Aorta (tissue), 5 donors: ENCODE measurements around the gene PDE4D. TPM values are rescaled to one million over a fixed set of nuclear protein-coding genes. Genes with fewer than 3 reads are reported as not detected.

ENCODE experiments used
- ATAC-seq: fragments of 200-7000 bp; cut with Tn5 transposase; one replicate; pipeline ENCODE4 v1.9.1; 2022; ENCODE audit warnings: moderate library complexity; ENCODE audit not compliant: low FRiP score
- DNase-seq, 2 donors: peaks; one replicate each; pipeline ENCODE4 v3.0.0-alpha.2; 2020
- H3K27ac ChIP-seq, 2 donors: one replicate each; pipeline ENCODE4 v1.5.1; 2013; ENCODE audit warnings: low read length in 2 of 2, mild to moderate bottlenecking in 2 of 2, moderate library complexity in 2 of 2, control low read depth in 1 of 2, inconsistent platforms in 1 of 2, low read depth in 1 of 2
- H3K27me3 ChIP-seq, 2 donors: one replicate each; pipeline ENCODE4 v1.6.1; 2013; ENCODE audit warnings: control low read depth in 1 of 2, low read length in 1 of 2, mild to moderate bottlenecking in 1 of 2, moderate library complexity in 1 of 2; ENCODE audit not compliant: insufficient read depth in 2 of 2, control insufficient read depth in 1 of 2
- H3K36me3 ChIP-seq, 2 donors: one replicate each; pipeline ENCODE4 v1.6.1; 2013; ENCODE audit warnings: control low read depth in 1 of 2, low read length in 1 of 2, mild to moderate bottlenecking in 1 of 2; ENCODE audit not compliant: insufficient read depth in 2 of 2, control insufficient read depth in 1 of 2
- H3K4me1 ChIP-seq, 2 donors: one replicate each; pipeline ENCODE4 v1.6.1; 2013; ENCODE audit warnings: low read length in 2 of 2, control low read depth in 1 of 2, mild to moderate bottlenecking in 1 of 2, moderate library complexity in 1 of 2; ENCODE audit not compliant: insufficient read depth in 2 of 2, control insufficient read depth in 1 of 2
- H3K4me3 ChIP-seq, 2 donors: one replicate each; pipeline ENCODE4 v1.5.1; 2013; ENCODE audit warnings: low read length in 2 of 2, control low read depth in 1 of 2, mild to moderate bottlenecking in 1 of 2
- H3K9me3 ChIP-seq: one replicate; pipeline ENCODE4 v1.6.1; 2013; ENCODE audit warnings: mild to moderate bottlenecking, low read length; ENCODE audit not compliant: control insufficient read depth
- WGBS, 2 donors: extraction: QIAGEN DNeasy Blood & Tissue Kit; methylation state at CpG; one replicate each; pipeline ENCODE4 v1.1.7; 2013; 5-methylcytosine and 5-hydroxymethylcytosine counted together
- intact Hi-C, 2 donors: fragments of 100-400 bp; cut with DNase I; formaldehyde crosslinking; loops; one replicate each; pipeline versions ENCODE4 v1.14.2 to v1.15.0; 2022
- polyA plus RNA-seq, 2 donors: library from polyadenylated mRNA; stranded (reverse); fragments of 200-250 nt; gene quantifications; one replicate each; pipeline ENCODE4 v1.2.3, GENCODE V29; 2013
- total RNA-seq, 2 donors: library from RNA; stranded (reverse); fragmentation: NEBNext Ultra II Directional; extraction: Animal tissue kit (Norgen Biotek cat#: 25700); gene quantifications; one replicate each; pipeline ENCODE4 v1.2.1, GENCODE V29; 2021
- donor health status: healthy with polysubstance abuse.
- donor health status: Bipolar disorder and iron deficiency.
- donor health status: DM: no; HTN: no; CAD: no.
- donor health status: DM: no; HTN: no; CAD: no.
- donor health status: DM: yes; HTN: yes; CAD: no.

Gene PDE4D
- total and polyA plus RNA-seq, 4 donors = 2.4 to 112 (median 33.3) TPM

DNA sequence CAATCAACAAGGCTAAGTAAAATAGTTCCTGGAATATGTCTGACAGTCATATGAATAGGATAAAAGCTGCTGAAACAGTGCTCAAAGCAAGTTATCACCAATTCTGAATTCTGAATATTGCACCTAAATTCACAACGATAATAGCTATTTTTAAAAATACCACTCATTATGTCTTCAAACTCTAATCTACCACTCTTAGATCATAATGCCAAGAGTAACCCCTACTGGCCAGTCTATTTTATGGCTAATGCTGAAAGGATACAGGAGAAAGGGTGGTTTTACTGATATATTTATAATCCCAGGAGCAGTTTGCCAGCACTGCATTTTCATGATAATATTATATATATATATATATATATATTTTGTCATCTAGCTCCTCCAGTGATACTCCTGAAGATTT, 232.8 kb downstream of the PDE4D start:
- Histone ChIP-seq H3K9me3 (no peaks in the 10 kb centered on the region), H3K36me3 (no peaks in the 10 kb centered on the region), H3K4me3 (no peak overlapping the region), H3K27ac (no peak overlapping the region), H3K27me3 (no peaks in the 10 kb centered on the region), H3K4me1 (peaks cover 0 to 4% of the 10 kb centered on the region in 2 donors)
- 2 to 3% methylated on average over 1 of the region's 1 CpG for WGBS, 2 donors
- intact Hi-C loops = no loop called here
- ATAC-seq = no peak
- DNase-seq = no peak

DNA sequence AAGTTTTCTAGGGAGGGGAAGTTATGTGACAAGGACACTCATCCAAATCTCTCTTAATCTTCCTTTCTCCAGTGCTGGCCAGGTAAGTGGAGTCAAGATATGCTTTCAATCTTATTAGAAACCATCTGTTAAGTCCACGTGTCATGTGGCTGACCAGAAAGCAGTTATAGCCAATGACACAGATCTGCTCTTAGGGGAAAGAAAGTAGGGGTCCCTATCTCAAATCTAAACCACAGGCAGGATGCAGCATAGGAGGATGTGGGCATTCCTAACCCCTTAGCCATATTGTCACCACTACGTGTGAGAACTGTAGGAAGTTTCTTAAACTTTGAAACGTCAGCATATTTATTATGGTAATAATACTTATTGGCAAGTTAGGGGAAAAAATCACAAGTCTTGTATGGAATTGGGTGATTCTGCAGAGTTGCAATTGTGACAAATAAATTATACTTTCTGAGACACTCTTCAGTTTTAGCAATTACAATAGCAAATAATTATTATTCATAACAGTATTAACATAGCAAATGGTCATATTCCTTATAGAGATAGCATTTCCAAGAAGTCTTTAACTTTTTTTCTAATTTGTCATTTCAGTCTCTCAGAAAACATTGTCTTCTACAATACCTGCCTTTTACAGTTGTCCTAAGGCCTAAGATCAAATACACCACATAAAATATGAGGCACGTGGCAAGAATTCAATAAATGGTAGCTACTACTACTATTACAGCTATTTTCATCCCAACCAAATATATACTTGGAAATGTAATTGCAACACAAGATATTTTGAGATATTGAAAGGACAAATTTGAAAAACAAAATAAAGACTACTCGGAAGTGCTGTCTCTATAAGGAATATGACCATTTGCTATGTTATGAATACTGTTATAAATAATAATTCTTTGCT, 236.9 kb downstream of the PDE4D start:
- H3K4me1 ChIP-seq = no peaks in the 10 kb centered on the region
- no peaks in the 10 kb centered on the region for H3K27me3 ChIP-seq
- no peak overlapping the region for H3K4me3 ChIP-seq
- H3K36me3 ChIP-seq = no peaks in the 10 kb centered on the region
- no peak overlapping the region for H3K27ac ChIP-seq
- ATAC-seq (no peak), DNase-seq (no peak)
- H3K9me3 ChIP-seq = no peaks in the 10 kb centered on the region
- WGBS, 2 donors = 80 to 86% methylated on average over 5 of the region's 5 CpGs
- intact Hi-C loops = no loop called here

DNA sequence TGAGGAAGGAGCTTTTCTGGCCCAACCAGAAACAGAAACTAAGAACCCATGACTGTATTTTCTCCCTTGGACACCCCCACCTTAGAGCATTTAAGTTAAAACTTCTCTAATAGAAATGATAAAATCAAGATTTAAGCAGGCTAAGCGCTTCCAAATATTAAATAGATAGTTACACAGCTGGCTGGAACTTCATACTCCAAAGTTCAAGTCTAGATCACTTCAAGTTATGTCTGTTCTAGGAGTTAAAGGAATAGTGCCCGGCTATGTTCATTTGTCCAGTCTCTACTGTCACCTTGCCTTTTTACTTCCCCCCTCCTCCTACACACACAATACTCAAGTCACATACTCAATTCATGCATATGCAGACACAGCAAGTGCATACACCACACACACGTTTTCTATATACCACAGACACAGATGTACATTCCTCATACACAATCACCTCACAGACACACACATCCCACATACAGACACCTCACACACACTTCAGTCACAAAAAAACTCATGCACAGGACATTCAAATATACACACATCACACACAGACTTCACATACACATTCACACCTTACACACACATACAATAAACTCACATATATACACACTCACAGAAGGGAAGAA, 237.7 kb downstream of the PDE4D start:
- H3K4me3 ChIP-seq = no peak overlapping the region
- no peaks in the 10 kb centered on the region for H3K4me1 ChIP-seq
- no peaks in the 10 kb centered on the region for H3K27me3 ChIP-seq
- ATAC-seq (no peak), DNase-seq (no peak)
- no peaks in the 10 kb centered on the region for H3K36me3 ChIP-seq
- 87 to 89% methylated on average over 3 of the region's 3 CpGs for WGBS, 2 donors
- H3K27ac ChIP-seq = no peak overlapping the region
- intact Hi-C loops = no loop called here
- H3K9me3 ChIP-seq = no peaks in the 10 kb centered on the region

DNA sequence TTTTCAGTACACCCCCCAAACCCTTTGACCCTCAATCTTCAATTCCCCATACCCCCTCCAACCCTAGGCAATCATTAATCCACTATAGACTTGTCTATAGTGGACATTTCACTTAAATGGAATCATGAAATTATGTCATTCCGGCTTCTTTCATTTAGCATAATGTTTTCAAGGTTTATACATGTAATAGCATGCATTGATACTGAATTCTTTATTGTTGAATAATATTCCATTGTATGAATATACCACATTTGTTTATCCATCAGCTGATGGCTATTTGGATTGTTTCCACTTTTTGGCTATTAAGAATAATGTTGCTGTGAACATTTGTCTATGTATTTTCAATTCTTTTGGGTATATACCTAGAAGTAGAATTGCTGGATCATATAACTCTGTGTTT, 238.8 kb downstream of the PDE4D start:
- H3K4me1 ChIP-seq = no peaks in the 10 kb centered on the region
- intact Hi-C loops = no loop called here
- DNase-seq (no peak), ATAC-seq (no peak)
- no peak overlapping the region for H3K4me3 ChIP-seq
- no peaks in the 10 kb centered on the region for H3K27me3 ChIP-seq
- 94 to 100% methylated on average over 1 of the region's 1 CpG for WGBS, 2 donors
- H3K27ac ChIP-seq = no peak overlapping the region
- no peaks in the 10 kb centered on the region for H3K9me3 ChIP-seq
- H3K36me3 ChIP-seq = no peaks in the 10 kb centered on the region

DNA sequence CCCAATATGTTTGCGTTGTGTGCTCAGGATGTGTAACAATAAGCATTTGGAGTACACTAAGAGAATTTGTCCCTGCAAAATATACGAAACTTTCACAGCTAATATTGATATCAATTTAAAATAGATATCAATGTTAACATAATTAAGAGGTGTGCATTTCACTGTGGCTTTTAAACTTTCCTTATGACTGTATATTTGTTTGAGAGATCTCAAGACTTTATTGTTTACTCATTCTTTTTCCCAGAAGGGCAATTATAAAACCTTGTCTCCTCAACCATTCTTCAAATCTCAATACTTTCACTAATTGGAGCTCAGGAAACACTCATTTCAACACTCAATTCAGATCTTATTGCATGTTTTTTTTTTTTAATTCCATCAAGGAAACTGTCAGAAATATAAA, 241.1 kb downstream of the PDE4D start:
- no peak overlapping the region for H3K4me3 ChIP-seq
- WGBS, 2 donors = 93 to 96% methylated on average over 2 of the region's 2 CpGs
- DNase-seq = no peak

DNA sequence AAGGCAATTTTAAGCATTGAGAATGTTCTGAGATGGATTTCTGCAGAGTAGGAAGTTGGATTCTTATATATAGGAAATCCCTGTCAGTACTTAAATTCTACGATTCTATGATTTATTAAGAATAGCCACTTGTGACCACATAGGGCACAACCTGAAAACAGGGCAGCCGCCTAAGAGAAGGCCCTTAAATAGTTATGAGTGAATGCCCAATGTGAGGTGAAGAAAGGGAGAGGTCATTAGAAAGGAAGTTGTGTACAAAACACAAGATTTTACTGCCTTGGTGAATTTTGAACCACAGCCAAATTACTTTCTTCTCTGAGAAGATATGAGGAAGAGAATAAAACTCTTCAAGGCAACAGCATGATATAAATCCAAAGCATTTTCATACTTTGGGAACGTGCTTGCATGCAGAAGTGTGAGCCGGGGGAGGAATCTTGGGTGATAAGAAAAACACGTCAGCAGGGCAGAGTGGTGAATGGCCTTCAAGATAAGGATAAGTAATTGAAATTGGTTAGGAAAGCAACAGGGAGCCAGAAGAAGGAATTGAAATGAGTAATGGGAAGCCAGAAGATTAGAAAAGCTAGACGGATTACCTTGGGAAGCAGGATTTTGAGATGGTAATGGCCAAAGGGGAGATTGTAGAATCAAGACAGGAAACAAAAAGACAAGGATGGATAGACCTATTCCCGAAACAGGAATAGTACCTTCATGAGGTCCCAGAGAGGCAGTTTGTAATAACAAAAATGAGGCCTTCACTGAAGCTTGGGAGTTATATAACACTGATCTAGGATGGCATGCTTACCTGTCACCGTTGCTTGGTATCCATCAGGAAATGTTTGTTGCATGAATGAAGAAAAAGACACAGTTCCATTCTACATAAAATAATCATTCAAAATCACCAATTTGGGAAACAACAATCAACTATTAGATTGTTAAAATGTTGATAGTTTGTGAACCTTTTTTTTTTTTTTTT, 244.3 kb downstream of the PDE4D start:
- intact Hi-C loops = no loop called here
- Histone ChIP-seq H3K36me3 (no peaks in the 10 kb centered on the region), H3K9me3 (no peaks in the 10 kb centered on the region), H3K4me1 (peaks cover 0 to 5% of the 10 kb centered on the region in 2 donors), H3K27ac (no peak overlapping the region), H3K4me3 (no peak overlapping the region), H3K27me3 (no peaks in the 10 kb centered on the region)
- no peak for ATAC-seq
- 47 to 51% methylated on average over 8 of the region's 8 CpGs for WGBS, 2 donors
- no peak for DNase-seq

More for the DNA sequence above, 241.1 kb downstream of the PDE4D start:
- H3K9me3 ChIP-seq = no peaks in the 10 kb centered on the region
- no peaks in the 10 kb centered on the region for H3K27me3 ChIP-seq
- peaks cover 0 to 5% of the 10 kb centered on the region in 2 donors for H3K4me1 ChIP-seq
- H3K27ac ChIP-seq = no peak overlapping the region
- no peak for ATAC-seq
- no peaks in the 10 kb centered on the region for H3K36me3 ChIP-seq
- intact Hi-C loops = no loop called here

DNA sequence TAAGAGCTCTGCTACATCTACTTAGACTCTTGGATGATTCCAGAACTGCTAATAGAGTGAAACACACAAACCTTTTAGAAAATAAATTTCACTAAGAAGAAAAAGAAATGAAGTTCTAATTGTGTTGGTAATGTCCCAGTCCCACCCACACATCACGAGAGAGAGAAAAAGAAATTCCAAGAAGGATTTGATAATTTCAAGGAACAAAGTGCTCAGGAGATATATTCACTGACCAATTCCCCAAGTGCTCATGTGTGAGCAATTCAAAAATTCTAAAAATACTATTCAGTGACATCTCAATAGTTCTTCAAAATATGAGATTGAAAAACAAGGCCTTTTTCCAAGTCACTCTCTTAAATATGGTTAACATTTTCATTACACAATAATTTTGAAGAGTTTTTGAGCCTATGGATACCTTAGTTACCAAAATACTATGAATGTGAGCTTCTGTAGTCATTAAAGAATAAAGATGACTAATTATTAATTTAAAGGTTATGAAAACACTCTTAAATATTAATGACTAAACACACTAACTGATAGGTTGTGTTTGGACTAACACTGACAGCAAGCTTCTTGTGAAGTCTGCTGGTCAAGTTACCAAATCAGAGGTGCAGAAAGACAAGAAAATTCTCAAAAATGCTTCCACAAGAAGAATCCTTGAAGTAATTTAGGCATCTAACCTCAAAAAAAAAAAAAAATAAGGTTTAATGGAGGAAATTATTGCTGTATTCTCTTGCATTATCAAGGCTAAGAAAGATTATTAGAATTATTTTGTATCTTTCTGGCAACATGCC, 245.3 kb downstream of the PDE4D start:
- H3K27ac ChIP-seq = no peak overlapping the region
- no peak for ATAC-seq

DNA sequence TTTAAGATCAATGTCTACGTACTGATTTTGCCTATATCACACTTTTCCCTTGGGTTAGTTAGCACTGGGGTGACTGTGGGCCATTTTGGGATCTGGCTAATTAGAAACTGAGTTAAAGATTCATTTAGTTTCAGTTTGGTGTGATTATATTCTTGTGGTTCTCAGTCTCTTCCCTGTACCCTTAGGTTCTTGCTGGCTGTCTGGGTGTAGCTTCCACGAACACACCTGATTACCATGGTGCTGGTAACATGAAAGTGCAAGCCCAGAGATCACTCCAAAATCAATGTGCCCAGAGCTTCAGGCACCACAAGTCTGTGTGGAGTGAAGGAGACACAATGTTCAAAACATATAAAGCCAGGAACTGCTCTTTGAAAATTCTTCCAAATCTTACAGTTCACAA, 248.1 kb downstream of the PDE4D start:
- WGBS, 2 donors = 92 to 93% methylated on average over 2 of the region's 2 CpGs
- Histone ChIP-seq H3K27ac (no peak overlapping the region), H3K36me3 (no peaks in the 10 kb centered on the region), H3K27me3 (no peaks in the 10 kb centered on the region), H3K4me1 (peaks cover 0 to 5% of the 10 kb centered on the region in 2 donors), H3K9me3 (no peaks in the 10 kb centered on the region), H3K4me3 (no peak overlapping the region)
- intact Hi-C loops = no loop called here
- ATAC-seq (no peak), DNase-seq (no peak)

More for the DNA sequence above, 245.3 kb downstream of the PDE4D start:
- Histone ChIP-seq H3K9me3 (no peaks in the 10 kb centered on the region), H3K36me3 (no peaks in the 10 kb centered on the region), H3K4me1 (peaks cover 0 to 5% of the 10 kb centered on the region in 2 donors), H3K4me3 (no peak overlapping the region), H3K27me3 (no peaks in the 10 kb centered on the region)
- no peak for DNase-seq
- WGBS, 2 donors = 25 to 30% methylated on average over 1 of the region's 1 CpG
- intact Hi-C loops = no loop called here
